Ishikawa (cell line): ENCODE results near the gene HELZ2.

Experiments
- CEBPB ChIP-seq: IDR thresholded peaks from 2 replicates; pipeline ENCODE4 v1.6.1; 2012
- CREB1 ChIP-seq: IDR thresholded peaks from 2 replicates; pipeline ENCODE4 v1.6.1; 2012; ENCODE audit warnings: low read depth
- FOXM1 ChIP-seq: IDR thresholded peaks from 2 replicates; pipeline ENCODE4 v1.6.1; 2012; ENCODE audit warnings: low read depth, borderline replicate concordance
- TCF12 ChIP-seq: IDR thresholded peaks from 2 replicates; pipeline ENCODE4 v1.6.1; 2012; ENCODE audit warnings: low read depth
- TEAD4 ChIP-seq: IDR thresholded peaks from 2 replicates; pipeline ENCODE4 v1.6.1; 2012
- YY1 ChIP-seq: IDR thresholded peaks from 2 replicates; pipeline ENCODE4 v1.6.1; 2012; ENCODE audit warnings: low read depth
- ZBTB7A ChIP-seq: IDR thresholded peaks from 2 replicates; pipeline ENCODE4 v1.6.1; 2012; ENCODE audit warnings: low read depth
- TF ChIP-seq, protein P1 (sequence below): IDR thresholded peaks from 2 replicates; pipeline ENCODE4 v1.6.1; 2012
- TF ChIP-seq, protein P2 (sequence below): IDR thresholded peaks from 2 replicates; pipeline ENCODE4 v1.6.1; 2012; ENCODE audit warnings: low read depth, mild to moderate bottlenecking
- TF ChIP-seq, protein P3 (sequence below): IDR thresholded peaks from 2 replicates; pipeline ENCODE4 v1.6.1; 2012

DNA sequence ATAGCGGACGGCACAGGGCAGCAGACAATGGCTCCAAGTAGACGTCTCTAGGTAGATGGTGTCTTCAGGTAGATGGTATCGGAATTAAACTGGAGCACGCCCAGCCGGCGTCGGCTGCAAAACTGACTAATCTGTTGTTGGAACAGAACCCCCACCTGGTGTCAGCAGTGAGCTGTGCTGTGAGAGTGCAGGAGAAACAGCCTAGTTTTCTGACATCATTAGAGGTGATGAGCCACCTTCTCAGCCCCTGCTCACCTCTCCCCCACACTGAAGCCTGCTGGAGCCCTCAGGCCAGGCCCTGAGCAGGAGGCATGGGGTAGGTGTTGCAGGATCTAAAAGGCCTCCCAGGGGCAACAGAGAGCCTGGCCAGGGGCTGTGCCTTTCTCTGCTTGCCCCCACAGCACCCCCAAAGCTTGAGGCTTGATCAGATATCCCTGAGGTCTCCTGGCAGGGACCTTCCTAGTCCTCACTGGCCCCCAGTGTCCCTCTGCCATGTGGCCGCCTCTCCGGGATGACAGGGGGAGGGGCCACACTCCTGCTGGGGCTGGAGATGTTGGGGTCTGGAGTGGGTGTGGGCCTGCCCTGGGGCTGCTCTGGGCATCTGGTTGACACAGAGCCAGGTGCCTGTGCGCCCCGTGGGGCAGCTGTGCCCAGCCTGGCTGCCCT, 6.9 kb upstream of the HELZ2 start:
- no peak for TF ChIP-seq TCF12
- TF ChIP-seq, protein P1, sequence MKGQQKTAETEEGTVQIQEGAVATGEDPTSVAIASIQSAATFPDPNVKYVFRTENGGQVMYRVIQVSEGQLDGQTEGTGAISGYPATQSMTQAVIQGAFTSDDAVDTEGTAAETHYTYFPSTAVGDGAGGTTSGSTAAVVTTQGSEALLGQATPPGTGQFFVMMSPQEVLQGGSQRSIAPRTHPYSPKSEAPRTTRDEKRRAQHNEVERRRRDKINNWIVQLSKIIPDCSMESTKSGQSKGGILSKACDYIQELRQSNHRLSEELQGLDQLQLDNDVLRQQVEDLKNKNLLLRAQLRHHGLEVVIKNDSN = no peak
- no peak for TF ChIP-seq CREB1
- TF ChIP-seq, protein P2, sequence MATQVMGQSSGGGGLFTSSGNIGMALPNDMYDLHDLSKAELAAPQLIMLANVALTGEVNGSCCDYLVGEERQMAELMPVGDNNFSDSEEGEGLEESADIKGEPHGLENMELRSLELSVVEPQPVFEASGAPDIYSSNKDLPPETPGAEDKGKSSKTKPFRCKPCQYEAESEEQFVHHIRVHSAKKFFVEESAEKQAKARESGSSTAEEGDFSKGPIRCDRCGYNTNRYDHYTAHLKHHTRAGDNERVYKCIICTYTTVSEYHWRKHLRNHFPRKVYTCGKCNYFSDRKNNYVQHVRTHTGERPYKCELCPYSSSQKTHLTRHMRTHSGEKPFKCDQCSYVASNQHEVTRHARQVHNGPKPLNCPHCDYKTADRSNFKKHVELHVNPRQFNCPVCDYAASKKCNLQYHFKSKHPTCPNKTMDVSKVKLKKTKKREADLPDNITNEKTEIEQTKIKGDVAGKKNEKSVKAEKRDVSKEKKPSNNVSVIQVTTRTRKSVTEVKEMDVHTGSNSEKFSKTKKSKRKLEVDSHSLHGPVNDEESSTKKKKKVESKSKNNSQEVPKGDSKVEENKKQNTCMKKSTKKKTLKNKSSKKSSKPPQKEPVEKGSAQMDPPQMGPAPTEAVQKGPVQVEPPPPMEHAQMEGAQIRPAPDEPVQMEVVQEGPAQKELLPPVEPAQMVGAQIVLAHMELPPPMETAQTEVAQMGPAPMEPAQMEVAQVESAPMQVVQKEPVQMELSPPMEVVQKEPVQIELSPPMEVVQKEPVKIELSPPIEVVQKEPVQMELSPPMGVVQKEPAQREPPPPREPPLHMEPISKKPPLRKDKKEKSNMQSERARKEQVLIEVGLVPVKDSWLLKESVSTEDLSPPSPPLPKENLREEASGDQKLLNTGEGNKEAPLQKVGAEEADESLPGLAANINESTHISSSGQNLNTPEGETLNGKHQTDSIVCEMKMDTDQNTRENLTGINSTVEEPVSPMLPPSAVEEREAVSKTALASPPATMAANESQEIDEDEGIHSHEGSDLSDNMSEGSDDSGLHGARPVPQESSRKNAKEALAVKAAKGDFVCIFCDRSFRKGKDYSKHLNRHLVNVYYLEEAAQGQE = no peak
- TF ChIP-seq, protein P3, sequence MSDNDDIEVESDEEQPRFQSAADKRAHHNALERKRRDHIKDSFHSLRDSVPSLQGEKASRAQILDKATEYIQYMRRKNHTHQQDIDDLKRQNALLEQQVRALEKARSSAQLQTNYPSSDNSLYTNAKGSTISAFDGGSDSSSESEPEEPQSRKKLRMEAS = no peak
- no peak for TF ChIP-seq CEBPB
- TF ChIP-seq ZBTB7A = no peak
- no peak for TF ChIP-seq FOXM1
- no peak for TF ChIP-seq TEAD4
- TF ChIP-seq YY1 = no peak
